Superior temporal gyrus (tissue), 1 donor: ENCODE measurements around the gene FSD1L.
"Not testable (repeated sequence)": the region's sequence is repeated elsewhere in the genome, so short reads cannot be mapped to it uniquely, and the experiment has no call there.

Source experiments
- DNase-seq: peaks from one replicate; pipeline ENCODE4 v3.0.0-alpha.2; 2016; ENCODE audit errors: extremely low spot score

Gene FSD1L

DNA sequence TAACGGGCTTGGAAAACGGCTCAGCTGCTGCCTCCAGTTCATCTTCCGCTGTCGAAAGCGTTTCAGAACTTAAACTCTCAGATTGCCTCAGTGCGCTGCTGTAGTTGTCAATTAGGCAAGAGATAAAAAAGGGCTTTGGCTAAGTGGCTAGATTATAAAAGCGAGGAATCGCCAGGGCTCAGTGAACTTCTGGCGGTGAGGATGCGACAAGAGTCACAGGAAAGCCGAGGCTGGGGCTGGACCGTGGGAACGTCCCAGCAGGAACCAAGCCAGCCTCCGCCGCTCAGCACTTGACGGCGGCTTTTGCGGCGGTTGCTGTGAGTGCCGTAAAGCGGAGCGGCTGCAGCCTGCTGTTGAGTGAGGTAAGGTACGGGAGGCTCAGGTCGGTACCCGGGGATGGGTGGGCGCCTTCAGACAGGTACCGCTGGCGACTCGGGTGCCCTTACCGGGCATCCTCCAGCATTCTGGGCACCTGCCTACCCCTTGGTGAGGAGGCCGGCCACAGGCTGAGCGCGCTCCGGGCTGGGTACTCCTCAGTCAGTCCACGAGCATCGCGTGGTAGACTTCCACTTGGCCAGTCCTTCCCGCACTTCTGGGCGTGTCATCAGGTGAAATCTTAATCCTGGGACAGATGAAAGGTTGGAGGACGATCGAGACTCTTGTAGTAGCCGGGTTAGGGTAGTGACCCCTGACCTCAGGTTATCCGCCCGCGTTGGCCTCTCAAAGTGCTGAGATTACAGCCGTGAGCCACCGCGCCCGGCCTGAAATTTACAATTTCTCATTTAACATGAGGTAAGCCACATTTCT is 110.2 kb downstream of the FSD1L start, which contains the start of gene FKTN:
TSS of gene FKTN (plus strand) at position 328 of the 807 bp plus-strand sequence. CDS start 16,902 bp downstream, outside the sequence.
- DNase-seq: peak; percentile 90

DNA sequence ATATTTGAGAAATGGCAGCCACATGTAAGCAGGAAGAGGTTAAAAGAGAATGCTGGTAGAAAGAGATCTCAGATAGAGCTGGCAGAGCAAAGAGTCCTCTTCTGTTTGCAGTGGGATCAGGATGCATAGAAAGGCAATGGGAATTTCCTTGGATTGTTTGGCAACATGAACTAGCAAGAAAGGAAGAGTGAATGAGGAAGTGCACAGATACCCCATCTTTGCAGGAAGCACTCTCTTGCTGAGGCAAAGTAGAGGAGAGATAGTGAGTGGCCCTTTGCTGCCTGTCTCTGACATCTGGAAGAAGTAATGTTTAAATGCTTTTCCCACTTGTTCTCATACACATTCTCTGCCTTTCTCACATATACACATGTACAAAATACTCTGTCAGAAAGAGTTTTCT is 124.6 kb downstream of the FSD1L start:
- DNase-seq: no peak

- not testable (repeated sequence) for DNase-seq
These were observed 132.1 kb downstream of the FSD1L start for GRCh38 chr9:105579952-105580351.

DNA sequence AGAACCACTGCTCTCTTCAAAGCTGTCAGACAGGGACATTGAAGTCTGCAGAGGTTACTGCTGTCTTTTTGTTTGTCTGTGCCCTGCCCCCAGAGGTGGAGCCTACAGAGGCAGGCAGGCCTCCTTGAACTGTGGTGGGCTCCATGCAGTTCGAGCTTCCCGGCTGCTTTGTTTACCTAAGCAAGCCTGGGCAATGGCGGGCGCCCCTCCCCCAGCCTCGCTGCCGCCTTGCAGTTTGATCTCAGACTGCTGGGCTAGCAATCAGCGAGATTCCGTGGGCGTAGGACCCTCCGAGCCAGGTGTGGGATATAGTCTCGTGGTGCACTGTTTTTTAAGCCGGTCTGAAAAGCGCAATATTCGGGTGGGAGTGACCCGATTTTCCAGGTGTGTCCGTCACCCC is 133.7 kb downstream of the FSD1L start:
- not testable (repeated sequence) for DNase-seq

GRCh38 chr9:105593145-105593544 is 145.3 kb downstream of the FSD1L start:
- DNase-seq: no peak
